H1 (cell line): ENCODE data around the gene TRPM6. TPM values are rescaled to one million over a fixed set of nuclear protein-coding genes. Genes with fewer than 3 reads are reported as not detected.

Source experiments
- CREB1 ChIP-seq: IDR thresholded peaks from 2 replicates; pipeline ENCODE4 v1.6.1; 2012; ENCODE audit warnings: inconsistent platforms
- CTBP2 ChIP-seq: IDR thresholded peaks from 2 replicates; pipeline ENCODE4 v1.7.0; 2011; ENCODE audit warnings: borderline replicate concordance, mild to moderate bottlenecking, moderate library complexity, mixed read lengths, low read length; ENCODE audit not compliant: insufficient read depth, insufficient read length
- E2F6 ChIP-seq: IDR thresholded peaks from 2 replicates; pipeline ENCODE4 v1.6.1; 2012; ENCODE audit warnings: inconsistent platforms
- JUN ChIP-seq: IDR thresholded peaks from 2 replicates; pipeline ENCODE4 v1.6.1; 2011; ENCODE audit warnings: low read depth, mild to moderate bottlenecking, improper control_type of control experiment, low read length
- SIX5 ChIP-seq: IDR thresholded peaks from 2 replicates; pipeline ENCODE4 v1.6.1; 2011; ENCODE audit warnings: mild to moderate bottlenecking, low read depth, low read length
- SP4 ChIP-seq: IDR thresholded peaks from 2 replicates; pipeline ENCODE4 v1.6.1; 2012; ENCODE audit warnings: low read length, inconsistent platforms
- TEAD4 ChIP-seq: IDR thresholded peaks from 2 replicates; pipeline ENCODE4 v1.6.1; 2012; ENCODE audit warnings: low read depth, low read length, inconsistent platforms, mixed read lengths
- polyA plus RNA-seq, 7 experiments: library from polyadenylated mRNA; depleted of rRNA in 3 of 7; stranded (reverse) in 5 of 7; unstranded in 2 of 7; fragments of >200 nt in 5 of 7; fragments of 200-250 nt in 2 of 7; gene quantifications; 1 replicate in 5 of 7; 2 replicates in 1 of 7; 4 replicates in 1 of 7; pipeline versions ENCODE4 v1.2.1 to v1.2.3, GENCODE V29; 2011 to 2013; ENCODE audit warnings: missing spikeins in 2 of 7, mixed read lengths in 2 of 7
- total RNA-seq: library from RNA; stranded (reverse); fragmentation: NEBNext Ultra II Directional; extraction: Animal tissue kit (Norgen Biotek cat#: 25700); gene quantifications from 2 replicates; pipeline ENCODE4 v1.2.1, GENCODE V29; 2021
- TF ChIP-seq, protein P1 (sequence below): fragments of 300-600 bp; sonication (generic); IDR thresholded peaks from 2 replicates; pipeline ENCODE4 v1.7.1; 2012; ENCODE audit warnings: low read length, moderate library complexity, mild to moderate bottlenecking, inconsistent platforms; ENCODE audit not compliant: insufficient replicate concordance

The TRPM6 gene
- total and polyA plus RNA-seq, 2 of the 8 experiments (the other 6 are each of a cell fraction or from before 2014, with no cell fraction given) = 0.45 to 1.5 TPM

GRCh38 chr9:74755999-74756398 is 131.7 kb downstream of the TRPM6 start (continued):
- TF ChIP-seq, protein P1, sequence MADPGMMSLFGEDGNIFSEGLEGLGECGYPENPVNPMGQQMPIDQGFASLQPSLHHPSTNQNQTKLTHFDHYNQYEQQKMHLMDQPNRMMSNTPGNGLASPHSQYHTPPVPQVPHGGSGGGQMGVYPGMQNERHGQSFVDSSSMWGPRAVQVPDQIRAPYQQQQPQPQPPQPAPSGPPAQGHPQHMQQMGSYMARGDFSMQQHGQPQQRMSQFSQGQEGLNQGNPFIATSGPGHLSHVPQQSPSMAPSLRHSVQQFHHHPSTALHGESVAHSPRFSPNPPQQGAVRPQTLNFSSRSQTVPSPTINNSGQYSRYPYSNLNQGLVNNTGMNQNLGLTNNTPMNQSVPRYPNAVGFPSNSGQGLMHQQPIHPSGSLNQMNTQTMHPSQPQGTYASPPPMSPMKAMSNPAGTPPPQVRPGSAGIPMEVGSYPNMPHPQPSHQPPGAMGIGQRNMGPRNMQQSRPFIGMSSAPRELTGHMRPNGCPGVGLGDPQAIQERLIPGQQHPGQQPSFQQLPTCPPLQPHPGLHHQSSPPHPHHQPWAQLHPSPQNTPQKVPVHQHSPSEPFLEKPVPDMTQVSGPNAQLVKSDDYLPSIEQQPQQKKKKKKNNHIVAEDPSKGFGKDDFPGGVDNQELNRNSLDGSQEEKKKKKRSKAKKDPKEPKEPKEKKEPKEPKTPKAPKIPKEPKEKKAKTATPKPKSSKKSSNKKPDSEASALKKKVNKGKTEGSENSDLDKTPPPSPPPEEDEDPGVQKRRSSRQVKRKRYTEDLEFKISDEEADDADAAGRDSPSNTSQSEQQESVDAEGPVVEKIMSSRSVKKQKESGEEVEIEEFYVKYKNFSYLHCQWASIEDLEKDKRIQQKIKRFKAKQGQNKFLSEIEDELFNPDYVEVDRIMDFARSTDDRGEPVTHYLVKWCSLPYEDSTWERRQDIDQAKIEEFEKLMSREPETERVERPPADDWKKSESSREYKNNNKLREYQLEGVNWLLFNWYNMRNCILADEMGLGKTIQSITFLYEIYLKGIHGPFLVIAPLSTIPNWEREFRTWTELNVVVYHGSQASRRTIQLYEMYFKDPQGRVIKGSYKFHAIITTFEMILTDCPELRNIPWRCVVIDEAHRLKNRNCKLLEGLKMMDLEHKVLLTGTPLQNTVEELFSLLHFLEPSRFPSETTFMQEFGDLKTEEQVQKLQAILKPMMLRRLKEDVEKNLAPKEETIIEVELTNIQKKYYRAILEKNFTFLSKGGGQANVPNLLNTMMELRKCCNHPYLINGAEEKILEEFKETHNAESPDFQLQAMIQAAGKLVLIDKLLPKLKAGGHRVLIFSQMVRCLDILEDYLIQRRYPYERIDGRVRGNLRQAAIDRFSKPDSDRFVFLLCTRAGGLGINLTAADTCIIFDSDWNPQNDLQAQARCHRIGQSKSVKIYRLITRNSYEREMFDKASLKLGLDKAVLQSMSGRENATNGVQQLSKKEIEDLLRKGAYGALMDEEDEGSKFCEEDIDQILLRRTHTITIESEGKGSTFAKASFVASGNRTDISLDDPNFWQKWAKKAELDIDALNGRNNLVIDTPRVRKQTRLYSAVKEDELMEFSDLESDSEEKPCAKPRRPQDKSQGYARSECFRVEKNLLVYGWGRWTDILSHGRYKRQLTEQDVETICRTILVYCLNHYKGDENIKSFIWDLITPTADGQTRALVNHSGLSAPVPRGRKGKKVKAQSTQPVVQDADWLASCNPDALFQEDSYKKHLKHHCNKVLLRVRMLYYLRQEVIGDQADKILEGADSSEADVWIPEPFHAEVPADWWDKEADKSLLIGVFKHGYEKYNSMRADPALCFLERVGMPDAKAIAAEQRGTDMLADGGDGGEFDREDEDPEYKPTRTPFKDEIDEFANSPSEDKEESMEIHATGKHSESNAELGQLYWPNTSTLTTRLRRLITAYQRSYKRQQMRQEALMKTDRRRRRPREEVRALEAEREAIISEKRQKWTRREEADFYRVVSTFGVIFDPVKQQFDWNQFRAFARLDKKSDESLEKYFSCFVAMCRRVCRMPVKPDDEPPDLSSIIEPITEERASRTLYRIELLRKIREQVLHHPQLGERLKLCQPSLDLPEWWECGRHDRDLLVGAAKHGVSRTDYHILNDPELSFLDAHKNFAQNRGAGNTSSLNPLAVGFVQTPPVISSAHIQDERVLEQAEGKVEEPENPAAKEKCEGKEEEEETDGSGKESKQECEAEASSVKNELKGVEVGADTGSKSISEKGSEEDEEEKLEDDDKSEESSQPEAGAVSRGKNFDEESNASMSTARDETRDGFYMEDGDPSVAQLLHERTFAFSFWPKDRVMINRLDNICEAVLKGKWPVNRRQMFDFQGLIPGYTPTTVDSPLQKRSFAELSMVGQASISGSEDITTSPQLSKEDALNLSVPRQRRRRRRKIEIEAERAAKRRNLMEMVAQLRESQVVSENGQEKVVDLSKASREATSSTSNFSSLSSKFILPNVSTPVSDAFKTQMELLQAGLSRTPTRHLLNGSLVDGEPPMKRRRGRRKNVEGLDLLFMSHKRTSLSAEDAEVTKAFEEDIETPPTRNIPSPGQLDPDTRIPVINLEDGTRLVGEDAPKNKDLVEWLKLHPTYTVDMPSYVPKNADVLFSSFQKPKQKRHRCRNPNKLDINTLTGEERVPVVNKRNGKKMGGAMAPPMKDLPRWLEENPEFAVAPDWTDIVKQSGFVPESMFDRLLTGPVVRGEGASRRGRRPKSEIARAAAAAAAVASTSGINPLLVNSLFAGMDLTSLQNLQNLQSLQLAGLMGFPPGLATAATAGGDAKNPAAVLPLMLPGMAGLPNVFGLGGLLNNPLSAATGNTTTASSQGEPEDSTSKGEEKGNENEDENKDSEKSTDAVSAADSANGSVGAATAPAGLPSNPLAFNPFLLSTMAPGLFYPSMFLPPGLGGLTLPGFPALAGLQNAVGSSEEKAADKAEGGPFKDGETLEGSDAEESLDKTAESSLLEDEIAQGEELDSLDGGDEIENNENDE = no peak
- TF ChIP-seq JUN = no peak
- no peak for TF ChIP-seq TEAD4
- no peak for TF ChIP-seq CREB1
- TF ChIP-seq SP4 = no peak
- no peak for TF ChIP-seq SIX5
- TF ChIP-seq E2F6 = no peak
- TF ChIP-seq CTBP2 = no peak
